ENCODE measurements around the gene TSPYL1.

The TSPYL1 gene

DNA sequence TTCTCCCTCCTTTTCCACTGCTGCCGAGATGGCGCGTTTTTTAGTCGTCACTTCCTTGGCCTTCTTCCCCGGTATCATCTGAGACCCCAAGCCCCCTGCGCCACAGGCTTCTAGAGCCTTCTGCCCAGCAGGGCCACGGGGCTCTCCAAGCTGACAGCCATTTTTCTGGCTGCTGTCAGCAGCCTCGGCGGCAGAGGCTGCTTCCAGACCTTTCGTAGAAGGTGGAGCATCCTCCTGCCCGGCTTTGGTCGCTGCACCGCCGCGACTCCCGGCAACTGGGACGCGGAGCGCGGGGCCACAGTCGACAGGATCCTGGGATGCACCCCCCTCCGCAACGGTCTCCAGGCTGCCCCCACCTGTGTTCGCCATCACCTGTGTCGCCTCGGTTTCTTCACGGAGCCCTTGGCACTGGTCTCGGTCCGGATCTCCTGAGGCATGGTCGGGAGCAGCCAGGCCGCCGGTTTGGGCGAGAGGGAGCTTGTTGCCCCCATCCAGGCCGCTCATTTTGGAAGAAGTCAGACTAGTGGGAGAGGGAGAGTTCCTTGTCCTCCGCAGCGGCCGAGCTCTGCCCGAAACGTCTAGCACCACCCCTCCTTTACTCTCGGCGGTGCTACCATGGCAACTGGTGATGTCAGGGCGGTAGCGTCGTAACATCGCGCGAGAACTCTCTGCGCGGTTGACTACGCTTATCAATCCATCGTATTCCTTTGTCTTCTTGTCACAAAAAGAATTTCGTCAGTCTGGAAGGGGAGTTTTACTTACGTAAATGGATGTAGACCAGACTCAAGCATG lies 26.0 kb downstream of the TSPYL1 start, which contains the start of gene TSPYL4 (continued):
- no peak; the same call in 1 of the 2 replicates for TF ChIP-seq ZNF660 (tag by site-specific recombination; IDR thresholded peaks at IDR 0.05)
- TF ChIP-seq ZNF248 (tag by site-specific recombination; IDR thresholded peaks at IDR 0.05): no peak
- TF ChIP-seq ZNF155 (tag by site-specific recombination; IDR thresholded peaks at IDR 0.05): no peak
- TF ChIP-seq TRIM28 (IDR thresholded peaks at IDR 0.05; ENCODE audit: borderline replicate concordance, low read length): peak; percentile 79; the same call in 1 of the 2 replicates
- no peak for TF ChIP-seq ZNF791 (tag by site-specific recombination; IDR thresholded peaks at IDR 0.05)
- TF ChIP-seq ZNF776 (tag by site-specific recombination; IDR thresholded peaks at IDR 0.05; ENCODE audit: borderline replicate concordance): no peak
- TF ChIP-seq, protein P1, sequence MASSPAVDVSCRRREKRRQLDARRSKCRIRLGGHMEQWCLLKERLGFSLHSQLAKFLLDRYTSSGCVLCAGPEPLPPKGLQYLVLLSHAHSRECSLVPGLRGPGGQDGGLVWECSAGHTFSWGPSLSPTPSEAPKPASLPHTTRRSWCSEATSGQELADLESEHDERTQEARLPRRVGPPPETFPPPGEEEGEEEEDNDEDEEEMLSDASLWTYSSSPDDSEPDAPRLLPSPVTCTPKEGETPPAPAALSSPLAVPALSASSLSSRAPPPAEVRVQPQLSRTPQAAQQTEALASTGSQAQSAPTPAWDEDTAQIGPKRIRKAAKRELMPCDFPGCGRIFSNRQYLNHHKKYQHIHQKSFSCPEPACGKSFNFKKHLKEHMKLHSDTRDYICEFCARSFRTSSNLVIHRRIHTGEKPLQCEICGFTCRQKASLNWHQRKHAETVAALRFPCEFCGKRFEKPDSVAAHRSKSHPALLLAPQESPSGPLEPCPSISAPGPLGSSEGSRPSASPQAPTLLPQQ (tag by site-specific recombination; IDR thresholded peaks at IDR 0.05): peak; percentile 24
- TF ChIP-seq, protein P2, sequence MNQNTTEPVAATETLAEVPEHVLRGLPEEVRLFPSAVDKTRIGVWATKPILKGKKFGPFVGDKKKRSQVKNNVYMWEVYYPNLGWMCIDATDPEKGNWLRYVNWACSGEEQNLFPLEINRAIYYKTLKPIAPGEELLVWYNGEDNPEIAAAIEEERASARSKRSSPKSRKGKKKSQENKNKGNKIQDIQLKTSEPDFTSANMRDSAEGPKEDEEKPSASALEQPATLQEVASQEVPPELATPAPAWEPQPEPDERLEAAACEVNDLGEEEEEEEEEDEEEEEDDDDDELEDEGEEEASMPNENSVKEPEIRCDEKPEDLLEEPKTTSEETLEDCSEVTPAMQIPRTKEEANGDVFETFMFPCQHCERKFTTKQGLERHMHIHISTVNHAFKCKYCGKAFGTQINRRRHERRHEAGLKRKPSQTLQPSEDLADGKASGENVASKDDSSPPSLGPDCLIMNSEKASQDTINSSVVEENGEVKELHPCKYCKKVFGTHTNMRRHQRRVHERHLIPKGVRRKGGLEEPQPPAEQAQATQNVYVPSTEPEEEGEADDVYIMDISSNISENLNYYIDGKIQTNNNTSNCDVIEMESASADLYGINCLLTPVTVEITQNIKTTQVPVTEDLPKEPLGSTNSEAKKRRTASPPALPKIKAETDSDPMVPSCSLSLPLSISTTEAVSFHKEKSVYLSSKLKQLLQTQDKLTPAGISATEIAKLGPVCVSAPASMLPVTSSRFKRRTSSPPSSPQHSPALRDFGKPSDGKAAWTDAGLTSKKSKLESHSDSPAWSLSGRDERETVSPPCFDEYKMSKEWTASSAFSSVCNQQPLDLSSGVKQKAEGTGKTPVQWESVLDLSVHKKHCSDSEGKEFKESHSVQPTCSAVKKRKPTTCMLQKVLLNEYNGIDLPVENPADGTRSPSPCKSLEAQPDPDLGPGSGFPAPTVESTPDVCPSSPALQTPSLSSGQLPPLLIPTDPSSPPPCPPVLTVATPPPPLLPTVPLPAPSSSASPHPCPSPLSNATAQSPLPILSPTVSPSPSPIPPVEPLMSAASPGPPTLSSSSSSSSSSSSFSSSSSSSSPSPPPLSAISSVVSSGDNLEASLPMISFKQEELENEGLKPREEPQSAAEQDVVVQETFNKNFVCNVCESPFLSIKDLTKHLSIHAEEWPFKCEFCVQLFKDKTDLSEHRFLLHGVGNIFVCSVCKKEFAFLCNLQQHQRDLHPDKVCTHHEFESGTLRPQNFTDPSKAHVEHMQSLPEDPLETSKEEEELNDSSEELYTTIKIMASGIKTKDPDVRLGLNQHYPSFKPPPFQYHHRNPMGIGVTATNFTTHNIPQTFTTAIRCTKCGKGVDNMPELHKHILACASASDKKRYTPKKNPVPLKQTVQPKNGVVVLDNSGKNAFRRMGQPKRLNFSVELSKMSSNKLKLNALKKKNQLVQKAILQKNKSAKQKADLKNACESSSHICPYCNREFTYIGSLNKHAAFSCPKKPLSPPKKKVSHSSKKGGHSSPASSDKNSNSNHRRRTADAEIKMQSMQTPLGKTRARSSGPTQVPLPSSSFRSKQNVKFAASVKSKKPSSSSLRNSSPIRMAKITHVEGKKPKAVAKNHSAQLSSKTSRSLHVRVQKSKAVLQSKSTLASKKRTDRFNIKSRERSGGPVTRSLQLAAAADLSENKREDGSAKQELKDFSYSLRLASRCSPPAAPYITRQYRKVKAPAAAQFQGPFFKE (tag by site-specific recombination; IDR thresholded peaks at IDR 0.05; ENCODE audit: borderline replicate concordance): no peak
- peak; percentile 85 for TF ChIP-seq ZNF501 (tag by site-specific recombination; IDR thresholded peaks at IDR 0.05)
- TF ChIP-seq GLI4 (tag by site-specific recombination; IDR thresholded peaks at IDR 0.05): 0 out of 2 replicates have a peak, but pooled peaks have one; percentile 24
- TF ChIP-seq, protein P3, sequence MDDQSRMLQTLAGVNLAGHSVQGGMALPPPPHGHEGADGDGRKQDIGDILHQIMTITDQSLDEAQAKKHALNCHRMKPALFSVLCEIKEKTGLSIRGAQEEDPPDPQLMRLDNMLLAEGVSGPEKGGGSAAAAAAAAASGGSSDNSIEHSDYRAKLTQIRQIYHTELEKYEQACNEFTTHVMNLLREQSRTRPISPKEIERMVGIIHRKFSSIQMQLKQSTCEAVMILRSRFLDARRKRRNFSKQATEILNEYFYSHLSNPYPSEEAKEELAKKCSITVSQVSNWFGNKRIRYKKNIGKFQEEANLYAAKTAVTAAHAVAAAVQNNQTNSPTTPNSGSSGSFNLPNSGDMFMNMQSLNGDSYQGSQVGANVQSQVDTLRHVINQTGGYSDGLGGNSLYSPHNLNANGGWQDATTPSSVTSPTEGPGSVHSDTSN (CRISPR knock-in tag; IDR thresholded peaks at IDR 0.05): no peak; the same call in none of the 2 replicates
- no peak for TF ChIP-seq ZNF621 (tag by site-specific recombination; IDR thresholded peaks at IDR 0.05)
- TF ChIP-seq, protein P4, sequence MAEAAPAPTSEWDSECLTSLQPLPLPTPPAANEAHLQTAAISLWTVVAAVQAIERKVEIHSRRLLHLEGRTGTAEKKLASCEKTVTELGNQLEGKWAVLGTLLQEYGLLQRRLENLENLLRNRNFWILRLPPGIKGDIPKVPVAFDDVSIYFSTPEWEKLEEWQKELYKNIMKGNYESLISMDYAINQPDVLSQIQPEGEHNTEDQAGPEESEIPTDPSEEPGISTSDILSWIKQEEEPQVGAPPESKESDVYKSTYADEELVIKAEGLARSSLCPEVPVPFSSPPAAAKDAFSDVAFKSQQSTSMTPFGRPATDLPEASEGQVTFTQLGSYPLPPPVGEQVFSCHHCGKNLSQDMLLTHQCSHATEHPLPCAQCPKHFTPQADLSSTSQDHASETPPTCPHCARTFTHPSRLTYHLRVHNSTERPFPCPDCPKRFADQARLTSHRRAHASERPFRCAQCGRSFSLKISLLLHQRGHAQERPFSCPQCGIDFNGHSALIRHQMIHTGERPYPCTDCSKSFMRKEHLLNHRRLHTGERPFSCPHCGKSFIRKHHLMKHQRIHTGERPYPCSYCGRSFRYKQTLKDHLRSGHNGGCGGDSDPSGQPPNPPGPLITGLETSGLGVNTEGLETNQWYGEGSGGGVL (tag by site-specific recombination; IDR thresholded peaks at IDR 0.05): peak; percentile 45
- no peak for TF ChIP-seq ZNF785 (tag by site-specific recombination; IDR thresholded peaks at IDR 0.05)
- TF ChIP-seq ZNF114 (tag by site-specific recombination; IDR thresholded peaks at IDR 0.05): no peak
- TF ChIP-seq, protein P5, sequence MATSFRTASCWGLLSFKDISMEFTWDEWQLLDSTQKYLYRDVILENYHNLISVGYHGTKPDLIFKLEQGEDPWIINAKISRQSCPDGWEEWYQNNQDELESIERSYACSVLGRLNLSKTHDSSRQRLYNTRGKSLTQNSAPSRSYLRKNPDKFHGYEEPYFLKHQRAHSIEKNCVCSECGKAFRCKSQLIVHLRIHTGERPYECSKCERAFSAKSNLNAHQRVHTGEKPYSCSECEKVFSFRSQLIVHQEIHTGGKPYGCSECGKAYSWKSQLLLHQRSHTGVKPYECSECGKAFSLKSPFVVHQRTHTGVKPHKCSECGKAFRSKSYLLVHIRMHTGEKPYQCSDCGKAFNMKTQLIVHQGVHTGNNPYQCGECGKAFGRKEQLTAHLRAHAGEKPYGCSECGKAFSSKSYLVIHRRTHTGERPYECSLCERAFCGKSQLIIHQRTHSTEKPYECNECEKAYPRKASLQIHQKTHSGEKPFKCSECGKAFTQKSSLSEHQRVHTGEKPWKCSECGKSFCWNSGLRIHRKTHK (tag by site-specific recombination; IDR thresholded peaks at IDR 0.05): no peak
- TF ChIP-seq, protein P6, sequence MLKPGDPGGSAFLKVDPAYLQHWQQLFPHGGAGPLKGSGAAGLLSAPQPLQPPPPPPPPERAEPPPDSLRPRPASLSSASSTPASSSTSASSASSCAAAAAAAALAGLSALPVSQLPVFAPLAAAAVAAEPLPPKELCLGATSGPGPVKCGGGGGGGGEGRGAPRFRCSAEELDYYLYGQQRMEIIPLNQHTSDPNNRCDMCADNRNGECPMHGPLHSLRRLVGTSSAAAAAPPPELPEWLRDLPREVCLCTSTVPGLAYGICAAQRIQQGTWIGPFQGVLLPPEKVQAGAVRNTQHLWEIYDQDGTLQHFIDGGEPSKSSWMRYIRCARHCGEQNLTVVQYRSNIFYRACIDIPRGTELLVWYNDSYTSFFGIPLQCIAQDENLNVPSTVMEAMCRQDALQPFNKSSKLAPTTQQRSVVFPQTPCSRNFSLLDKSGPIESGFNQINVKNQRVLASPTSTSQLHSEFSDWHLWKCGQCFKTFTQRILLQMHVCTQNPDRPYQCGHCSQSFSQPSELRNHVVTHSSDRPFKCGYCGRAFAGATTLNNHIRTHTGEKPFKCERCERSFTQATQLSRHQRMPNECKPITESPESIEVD (tag by site-specific recombination; IDR thresholded peaks at IDR 0.05): peak; percentile 78
- TF ChIP-seq, protein P7, sequence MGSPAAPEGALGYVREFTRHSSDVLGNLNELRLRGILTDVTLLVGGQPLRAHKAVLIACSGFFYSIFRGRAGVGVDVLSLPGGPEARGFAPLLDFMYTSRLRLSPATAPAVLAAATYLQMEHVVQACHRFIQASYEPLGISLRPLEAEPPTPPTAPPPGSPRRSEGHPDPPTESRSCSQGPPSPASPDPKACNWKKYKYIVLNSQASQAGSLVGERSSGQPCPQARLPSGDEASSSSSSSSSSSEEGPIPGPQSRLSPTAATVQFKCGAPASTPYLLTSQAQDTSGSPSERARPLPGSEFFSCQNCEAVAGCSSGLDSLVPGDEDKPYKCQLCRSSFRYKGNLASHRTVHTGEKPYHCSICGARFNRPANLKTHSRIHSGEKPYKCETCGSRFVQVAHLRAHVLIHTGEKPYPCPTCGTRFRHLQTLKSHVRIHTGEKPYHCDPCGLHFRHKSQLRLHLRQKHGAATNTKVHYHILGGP (tag by site-specific recombination; IDR thresholded peaks at IDR 0.05): no peak
- TF ChIP-seq ZNF121 (tag by site-specific recombination; IDR thresholded peaks at IDR 0.05): no peak
- peak; percentile 77 for TF ChIP-seq ZXDB (tag by site-specific recombination; IDR thresholded peaks at IDR 0.05)
- no peak for TF ChIP-seq ZNF138 (tag by site-specific recombination; IDR thresholded peaks at IDR 0.05; ENCODE audit: borderline replicate concordance)

Measured in HEK293 (cell line).